CD4-positive, alpha-beta T cell treated with Interferon alpha-2 for 1 hour (primary cell): Measurements from ENCODE around the gene TTC28.

Source experiments
- DNase-seq, 2 donors: peaks; one replicate each; pipeline ENCODE4 v3.0.0-alpha.2; 2020 to 2022

Gene TTC28

GRCh38 chr22:28031383-28031922, 648.2 kb downstream of the TTC28 start:
- no peak for DNase-seq

- no peak for DNase-seq
These were observed 649.2 kb downstream of the TTC28 start for GRCh38 chr22:28030473-28030872.

- DNase-seq: no peak
These were observed 649.7 kb downstream of the TTC28 start for GRCh38 chr22:28029956-28030355.

GRCh38 chr22:28029201-28029948, 650.3 kb downstream of the TTC28 start:
- no peak for DNase-seq

- no peak for DNase-seq
These were observed 651.9 kb downstream of the TTC28 start for GRCh38 chr22:28027453-28028448.

GRCh38 chr22:28025866-28026575, 653.6 kb downstream of the TTC28 start:
- DNase-seq: no peak

- DNase-seq: no peak
These were observed 654.3 kb downstream of the TTC28 start for GRCh38 chr22:28025333-28025732.

GRCh38 chr22:28024422-28024888, 655.2 kb downstream of the TTC28 start:
- no peak for DNase-seq

- no peak for DNase-seq
These were observed 655.9 kb downstream of the TTC28 start for GRCh38 chr22:28023774-28024173.

GRCh38 chr22:28023036-28023435, 656.6 kb downstream of the TTC28 start:
- no peak for DNase-seq

- DNase-seq: no peak
These were observed 657.5 kb downstream of the TTC28 start for GRCh38 chr22:28021998-28022660.

- DNase-seq: no peak
These were observed 658.3 kb downstream of the TTC28 start for GRCh38 chr22:28021116-28021997.

GRCh38 chr22:28019881-28020861, 659.5 kb downstream of the TTC28 start:
- DNase-seq: peak; percentile 47 to 51

GRCh38 chr22:28019360-28019759, 660.3 kb downstream of the TTC28 start:
- DNase-seq: no peak

- no peak for DNase-seq
These were observed 661.1 kb downstream of the TTC28 start for GRCh38 chr22:28018461-28018927.

GRCh38 chr22:28017859-28018258, 661.8 kb downstream of the TTC28 start:
- no peak for DNase-seq

- no peak for DNase-seq
These were observed 662.2 kb downstream of the TTC28 start for GRCh38 chr22:28017558-28017820.

- DNase-seq: no peak
These were observed 662.7 kb downstream of the TTC28 start for GRCh38 chr22:28016781-28017557.
